COLO668 (cell line): ENCODE data around the gene CFAP299.

ENCODE experiments used
- DNase-seq: peaks from one replicate; lab custom pipeline; 2025; ENCODE audit not compliant: unreplicated experiment; lab: John Stamatoyannopoulos, UW

The CFAP299 gene

GRCh38 chr4:81007417-81007816, 671.9 kb downstream of the CFAP299 start:
- DNase-seq, result no peak
